Measurements from ENCODE around the gene RAD21L1.

DNA sequence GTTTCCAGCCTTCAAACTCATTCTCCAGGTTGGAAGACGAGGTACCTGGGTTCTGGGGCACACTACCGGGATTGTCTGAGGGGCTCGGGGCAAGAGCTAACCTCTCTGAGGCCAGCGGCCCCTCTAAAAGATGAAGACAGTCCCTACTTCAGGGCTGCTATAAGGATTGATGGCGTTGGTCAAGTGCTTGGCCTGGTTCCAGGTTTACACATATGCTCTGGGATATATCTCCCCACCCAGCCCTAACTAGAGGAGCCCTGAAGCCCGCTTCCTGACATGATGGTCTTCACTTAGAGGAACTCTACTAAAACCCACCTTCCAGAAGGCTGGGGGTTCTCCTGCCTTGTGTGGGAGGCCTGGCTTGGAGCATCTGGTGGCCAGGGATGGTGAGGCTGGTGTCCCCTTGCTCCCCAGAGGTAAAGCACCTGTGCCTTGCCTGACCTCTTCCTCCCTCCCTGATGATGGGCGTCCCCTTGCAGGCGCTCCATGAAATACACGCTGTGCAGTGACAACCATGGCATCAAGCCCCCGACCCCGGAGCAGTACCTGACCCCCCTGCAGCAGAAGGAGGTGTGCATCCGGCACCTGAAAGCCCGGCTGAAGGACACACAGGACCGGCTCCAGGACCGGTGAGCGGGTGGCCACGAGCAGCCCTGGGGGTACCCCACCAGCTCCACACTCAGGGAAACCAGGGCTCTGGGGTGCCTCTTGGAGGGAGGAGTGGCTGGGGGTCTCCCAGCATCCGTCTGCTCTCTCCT is 74.4 kb downstream of the RAD21L1 start:
- TF ChIP-seq, protein P1, sequence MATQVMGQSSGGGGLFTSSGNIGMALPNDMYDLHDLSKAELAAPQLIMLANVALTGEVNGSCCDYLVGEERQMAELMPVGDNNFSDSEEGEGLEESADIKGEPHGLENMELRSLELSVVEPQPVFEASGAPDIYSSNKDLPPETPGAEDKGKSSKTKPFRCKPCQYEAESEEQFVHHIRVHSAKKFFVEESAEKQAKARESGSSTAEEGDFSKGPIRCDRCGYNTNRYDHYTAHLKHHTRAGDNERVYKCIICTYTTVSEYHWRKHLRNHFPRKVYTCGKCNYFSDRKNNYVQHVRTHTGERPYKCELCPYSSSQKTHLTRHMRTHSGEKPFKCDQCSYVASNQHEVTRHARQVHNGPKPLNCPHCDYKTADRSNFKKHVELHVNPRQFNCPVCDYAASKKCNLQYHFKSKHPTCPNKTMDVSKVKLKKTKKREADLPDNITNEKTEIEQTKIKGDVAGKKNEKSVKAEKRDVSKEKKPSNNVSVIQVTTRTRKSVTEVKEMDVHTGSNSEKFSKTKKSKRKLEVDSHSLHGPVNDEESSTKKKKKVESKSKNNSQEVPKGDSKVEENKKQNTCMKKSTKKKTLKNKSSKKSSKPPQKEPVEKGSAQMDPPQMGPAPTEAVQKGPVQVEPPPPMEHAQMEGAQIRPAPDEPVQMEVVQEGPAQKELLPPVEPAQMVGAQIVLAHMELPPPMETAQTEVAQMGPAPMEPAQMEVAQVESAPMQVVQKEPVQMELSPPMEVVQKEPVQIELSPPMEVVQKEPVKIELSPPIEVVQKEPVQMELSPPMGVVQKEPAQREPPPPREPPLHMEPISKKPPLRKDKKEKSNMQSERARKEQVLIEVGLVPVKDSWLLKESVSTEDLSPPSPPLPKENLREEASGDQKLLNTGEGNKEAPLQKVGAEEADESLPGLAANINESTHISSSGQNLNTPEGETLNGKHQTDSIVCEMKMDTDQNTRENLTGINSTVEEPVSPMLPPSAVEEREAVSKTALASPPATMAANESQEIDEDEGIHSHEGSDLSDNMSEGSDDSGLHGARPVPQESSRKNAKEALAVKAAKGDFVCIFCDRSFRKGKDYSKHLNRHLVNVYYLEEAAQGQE (IDR thresholded peaks at IDR 0.05; ENCODE audit: low read depth) = no peak
- TF ChIP-seq, protein P2, sequence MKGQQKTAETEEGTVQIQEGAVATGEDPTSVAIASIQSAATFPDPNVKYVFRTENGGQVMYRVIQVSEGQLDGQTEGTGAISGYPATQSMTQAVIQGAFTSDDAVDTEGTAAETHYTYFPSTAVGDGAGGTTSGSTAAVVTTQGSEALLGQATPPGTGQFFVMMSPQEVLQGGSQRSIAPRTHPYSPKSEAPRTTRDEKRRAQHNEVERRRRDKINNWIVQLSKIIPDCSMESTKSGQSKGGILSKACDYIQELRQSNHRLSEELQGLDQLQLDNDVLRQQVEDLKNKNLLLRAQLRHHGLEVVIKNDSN (IDR thresholded peaks at IDR 0.05) = no peak
- TF ChIP-seq EP300 (IDR thresholded peaks at IDR 0.05; ENCODE audit: borderline replicate concordance) (no peak), NFIC (IDR thresholded peaks at IDR 0.05) (no peak), CREB1 (IDR thresholded peaks at IDR 0.05; ENCODE audit: low read depth) (no peak), TCF12 (IDR thresholded peaks at IDR 0.05; ENCODE audit: low read depth) (no peak), CEBPB (IDR thresholded peaks at IDR 0.05) (no peak), YY1 (IDR thresholded peaks at IDR 0.05; ENCODE audit: low read depth) (no peak)
- TF ChIP-seq, protein P3, sequence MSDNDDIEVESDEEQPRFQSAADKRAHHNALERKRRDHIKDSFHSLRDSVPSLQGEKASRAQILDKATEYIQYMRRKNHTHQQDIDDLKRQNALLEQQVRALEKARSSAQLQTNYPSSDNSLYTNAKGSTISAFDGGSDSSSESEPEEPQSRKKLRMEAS (IDR thresholded peaks at IDR 0.05) = no peak

Data from Ishikawa (cell line).